IMR-90 (cell line): ENCODE measurements around the gene MAN1A2. TPM values are rescaled to one million over a fixed set of nuclear protein-coding genes. Genes with fewer than 3 reads are reported as not detected.

Source experiments
- ATAC-seq: fragments of 200-7000 bp; cut with Tn5 transposase; 2 replicates; pipeline ENCODE4 v1.9.1; 2020; ENCODE audit warnings: low read depth, mild to moderate bottlenecking, moderate library complexity
- BruUV-seq: library from RNA; stranded (reverse); fragments of 400-500 nt; replicated peaks from 2 replicates; lab custom pipeline; 2021; lab: Mats Ljungman, UMichigan
- CTCF ChIA-PET: fragments of 300-600 bp; formaldehyde crosslinking; extraction: SDS; loops from one replicate; lab custom pipeline; 2021; ENCODE audit warnings: antibody characterized with exemption; lab: Yijun Ruan, JAX
- POLR2A ChIA-PET: fragments of 300-600 bp; sonication (Branson Sonifier 250); formaldehyde crosslinking; loops from one replicate; lab custom pipeline; 2022; ENCODE audit warnings: antibody characterized with exemption; ENCODE audit not compliant: unreplicated experiment; lab: Charles Lee
- DNase-seq: peaks from one replicate; pipeline ENCODE4 v3.0.0; 2013
- H2AFZ ChIP-seq: replicated peaks from 2 replicates; pipeline ENCODE3; 2013; ENCODE audit warnings: low read length, mild to moderate bottlenecking; ENCODE audit not compliant: poor library complexity
- H2AK5ac ChIP-seq: 2 replicates; pipeline ENCODE4 v1.6.1; 2013; ENCODE audit warnings: low read depth, low read length, inconsistent platforms
- H2AK9ac ChIP-seq: replicated peaks from 2 replicates; pipeline ENCODE3; 2013; ENCODE audit warnings: mild to moderate bottlenecking, low read depth, low read length, moderate library complexity; ENCODE audit not compliant: poor library complexity
- H2BK120ac ChIP-seq: 2 replicates; pipeline ENCODE4 v1.6.1; 2013; ENCODE audit warnings: low read depth, low read length, inconsistent platforms
- H2BK15ac ChIP-seq: 3 replicates; pipeline ENCODE4 v1.6.1; 2013; ENCODE audit warnings: low read depth, low read length, inconsistent platforms
- H2BK20ac ChIP-seq: 2 replicates; pipeline ENCODE4 v1.6.1; 2013; ENCODE audit warnings: low read depth, mild to moderate bottlenecking, inconsistent platforms, low read length, moderate library complexity
- H2BK5ac ChIP-seq: 2 replicates; pipeline ENCODE4 v1.6.1; 2013; ENCODE audit warnings: mild to moderate bottlenecking, low read depth, low read length, inconsistent platforms; ENCODE audit not compliant: poor library complexity, severe bottlenecking
- H3K14ac ChIP-seq: replicated peaks from 2 replicates; pipeline ENCODE4 v1.6.1; 2013; ENCODE audit warnings: low read depth, low read length, inconsistent platforms
- H3K18ac ChIP-seq: 2 replicates; pipeline ENCODE4 v1.6.1; 2013; ENCODE audit warnings: low read depth, low read length, control low read depth
- H3K23ac ChIP-seq: 2 replicates; pipeline ENCODE4 v1.6.1; 2013; ENCODE audit warnings: low read depth, low read length, inconsistent platforms
- H3K27ac ChIP-seq: 2 replicates; pipeline ENCODE4 v1.5.1; 2013; ENCODE audit warnings: mild to moderate bottlenecking, control low read depth, low read length; ENCODE audit not compliant: insufficient read depth
- H3K27me3 ChIP-seq: 2 replicates; pipeline ENCODE4 v1.6.1; 2013; ENCODE audit warnings: low read length; ENCODE audit not compliant: control insufficient read depth, insufficient read depth
- H3K36me3 ChIP-seq: 2 replicates; pipeline ENCODE4 v1.6.1; 2013; ENCODE audit warnings: low read length, mixed read lengths; ENCODE audit not compliant: control insufficient read depth, insufficient read depth
- H3K4ac ChIP-seq: 2 replicates; pipeline ENCODE4 v1.6.1; 2013; ENCODE audit warnings: low read depth, low read length, inconsistent platforms
- H3K4me1 ChIP-seq: 2 replicates; pipeline ENCODE4 v1.6.1; 2013; ENCODE audit warnings: low read length, mixed read lengths; ENCODE audit not compliant: control insufficient read depth, insufficient read depth
- H3K4me2 ChIP-seq: 2 replicates; pipeline ENCODE4 v1.6.1; 2013; ENCODE audit warnings: low read depth, mild to moderate bottlenecking, control low read depth, low read length, moderate library complexity
- H3K4me3 ChIP-seq: 2 replicates; pipeline ENCODE4 v1.5.1; 2013; ENCODE audit warnings: low read depth, mild to moderate bottlenecking, control low read depth, low read length, moderate library complexity; ENCODE audit not compliant: insufficient read depth
- H3K56ac ChIP-seq: 2 replicates; pipeline ENCODE4 v1.6.1; 2013; ENCODE audit warnings: low read length, inconsistent platforms; ENCODE audit not compliant: insufficient read depth; ENCODE audit errors: extremely low read depth
- H3K79me1 ChIP-seq, 2 experiments: 2 replicates each; pipeline ENCODE4 v1.6.1; 2013; ENCODE audit warnings: low read length in 2 of 2, inconsistent platforms in 1 of 2, low read depth in 1 of 2
- H3K9ac ChIP-seq: 2 replicates; pipeline ENCODE4 v1.6.1; 2013; ENCODE audit warnings: low read depth, low read length, control low read depth
- H3K9me1 ChIP-seq: 2 replicates; pipeline ENCODE4 v1.6.1; 2013; ENCODE audit warnings: low read length, inconsistent platforms; ENCODE audit not compliant: insufficient read depth
- H3K9me3 ChIP-seq: 2 replicates; pipeline ENCODE4 v1.6.1; 2013; ENCODE audit warnings: low read length; ENCODE audit not compliant: control insufficient read depth, insufficient read depth
- H4K20me1 ChIP-seq: 2 replicates; pipeline ENCODE4 v1.6.1; 2013; ENCODE audit warnings: low read length, inconsistent platforms; ENCODE audit not compliant: insufficient read depth
- H4K5ac ChIP-seq: 2 replicates; pipeline ENCODE4 v1.6.1; 2013; ENCODE audit warnings: mild to moderate bottlenecking, low read depth, low read length, control low read depth
- H4K8ac ChIP-seq, 2 experiments: 2 replicates each; pipeline ENCODE4 v1.6.1; 2013; ENCODE audit warnings: low read depth in 2 of 2, low read length in 2 of 2, control low read depth in 1 of 2, inconsistent platforms in 1 of 2
- H4K91ac ChIP-seq: 2 replicates; pipeline ENCODE4 v1.6.1; 2013; ENCODE audit warnings: low read depth, low read length, inconsistent platforms; ENCODE audit not compliant: insufficient read depth
- BHLHE40 ChIP-seq: fragments of 150-350 bp; IDR thresholded peaks from 2 replicates; pipeline ENCODE4 v1.6.1; 2016; ENCODE audit warnings: mild to moderate bottlenecking, low read depth, low read length
- FOS ChIP-seq: fragments of 150-350 bp; IDR thresholded peaks from 2 replicates; pipeline ENCODE4 v1.6.1; 2016; ENCODE audit warnings: low read depth, low read length
- MAFK ChIP-seq: IDR thresholded peaks from 2 replicates; pipeline ENCODE4 v1.6.1; 2012; ENCODE audit warnings: low read depth, low read length, improper control_type of control experiment
- MAZ ChIP-seq: IDR thresholded peaks from 2 replicates; pipeline ENCODE4 v1.6.1; 2012; ENCODE audit warnings: low read depth, mild to moderate bottlenecking, low read length, improper control_type of control experiment, moderate library complexity, borderline replicate concordance
- MXI1 ChIP-seq: IDR thresholded peaks from 2 replicates; pipeline ENCODE4 v1.6.1; 2012; ENCODE audit warnings: low read depth, mild to moderate bottlenecking, low read length, moderate library complexity, borderline replicate concordance
- NFE2L2 ChIP-seq: fragments of 150-350 bp; IDR thresholded peaks from 2 replicates; pipeline ENCODE4 v1.6.1; 2016; ENCODE audit warnings: low read depth, mild to moderate bottlenecking, low read length
- RAD21 ChIP-seq: IDR thresholded peaks from 2 replicates; pipeline ENCODE4 v1.6.1; 2012; ENCODE audit warnings: low read length, improper control_type of control experiment
- RFX5 ChIP-seq: IDR thresholded peaks from 2 replicates; pipeline ENCODE4 v1.8.0; 2012; ENCODE audit warnings: low read depth, mild to moderate bottlenecking, low read length, moderate library complexity
- SMC3 ChIP-seq: fragments of 150-350 bp; IDR thresholded peaks from 2 replicates; pipeline ENCODE4 v1.6.1; 2016; ENCODE audit warnings: low read depth, mild to moderate bottlenecking, antibody characterized with exemption, low read length, moderate library complexity
- dilution Hi-C: fragments of 300-500 bp; cut with HindIII; formaldehyde crosslinking; loops from one replicate; pipeline ENCODE4 v1.14.3; 2018; ENCODE audit warnings: low sequenced_read_pairs; ENCODE audit not compliant: unreplicated experiment
- in situ Hi-C: fragments of 300-500 bp; cut with MboI; formaldehyde crosslinking; loops from 3 replicates; pipeline ENCODE4 v1.14.3; 2019; ENCODE audit warnings: low sequenced_read_pairs, inconsistent platforms, mixed read lengths
- intact Hi-C: fragments of 100-400 bp; cut with micrococcal nuclease; formaldehyde crosslinking; loops from 2 replicates; pipeline ENCODE4 v1.10.0; 2022
- polyA plus RNA-seq, 3 experiments: library from polyadenylated mRNA; depleted of rRNA; stranded (reverse); fragments of >200 nt; gene quantifications; 2 replicates each; pipeline ENCODE4 v1.2.3, GENCODE V29; 2012; ENCODE audit warnings: low replicate concordance in 1 of 3
- total RNA-seq: library from RNA; depleted of rRNA; stranded (reverse); fragments of >200 nt; gene quantifications from 2 replicates; pipeline ENCODE4 v1.2.3, GENCODE V29; 2012
- TF ChIP-seq, protein P1 (sequence below): fragments of 150-350 bp; IDR thresholded peaks from 2 replicates; pipeline ENCODE4 v1.6.1; 2016; ENCODE audit warnings: low read depth, mild to moderate bottlenecking, low read length, moderate library complexity, borderline replicate concordance

MAN1A2 gene
- total and polyA plus RNA-seq, 2 of the 4 experiments (the other 2 are of a cell fraction) = 12.4 to 29.4 TPM

DNA sequence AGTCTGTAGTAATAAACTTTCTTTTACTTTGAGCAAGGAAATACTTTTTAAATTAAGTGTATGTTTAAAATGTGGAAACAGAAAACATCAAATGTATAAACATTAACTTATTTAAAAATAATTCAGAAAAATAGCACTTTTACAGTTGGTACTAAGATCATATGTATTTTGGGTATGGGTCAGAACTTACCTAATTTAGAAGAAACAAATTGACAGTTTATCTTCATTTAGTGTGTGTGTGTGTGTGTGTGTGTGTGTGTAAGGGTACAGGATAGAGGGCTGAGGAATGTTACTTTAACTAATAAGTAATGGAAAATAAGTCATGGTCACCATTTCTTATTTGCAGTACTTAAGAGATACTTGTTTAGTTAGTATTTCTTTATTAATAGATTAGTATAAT is 3.3 kb downstream of the MAN1A2 start:
- H3K79me1 ChIP-seq = peaks cover 3 to 49% of the 10 kb centered on the region in 2 experiments; a peak in 3 of 4 replicates
- peaks cover 35% of the 10 kb centered on the region for H4K20me1 ChIP-seq
- H3K36me3 ChIP-seq = no peaks in the 10 kb centered on the region
- H4K5ac ChIP-seq = no peak overlapping the region
- no TSS peak for BruUV-seq
- dilution Hi-C loops = no loop called here
- H4K8ac ChIP-seq = no peak overlapping the region
- H3K4me1 ChIP-seq = peaks cover 6% of the 10 kb centered on the region
- no peak overlapping the region for H2BK120ac ChIP-seq
- H2BK20ac ChIP-seq = no peak overlapping the region
- ChIA-PET POLR2A (no interaction called here), CTCF (no interaction called here)
- TF ChIP-seq RFX5 (no peak), NFE2L2 (no peak), RAD21 (no peak), MAFK (no peak), SMC3 (no peak), FOS (no peak), BHLHE40 (no peak), MAZ (no peak), MXI1 (no peak)
- TF ChIP-seq, protein P1, sequence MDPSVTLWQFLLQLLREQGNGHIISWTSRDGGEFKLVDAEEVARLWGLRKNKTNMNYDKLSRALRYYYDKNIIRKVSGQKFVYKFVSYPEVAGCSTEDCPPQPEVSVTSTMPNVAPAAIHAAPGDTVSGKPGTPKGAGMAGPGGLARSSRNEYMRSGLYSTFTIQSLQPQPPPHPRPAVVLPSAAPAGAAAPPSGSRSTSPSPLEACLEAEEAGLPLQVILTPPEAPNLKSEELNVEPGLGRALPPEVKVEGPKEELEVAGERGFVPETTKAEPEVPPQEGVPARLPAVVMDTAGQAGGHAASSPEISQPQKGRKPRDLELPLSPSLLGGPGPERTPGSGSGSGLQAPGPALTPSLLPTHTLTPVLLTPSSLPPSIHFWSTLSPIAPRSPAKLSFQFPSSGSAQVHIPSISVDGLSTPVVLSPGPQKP = no peak
- no peak overlapping the region for H3K23ac ChIP-seq
- no peak overlapping the region for H3K27ac ChIP-seq
- peaks cover 3% of the 10 kb centered on the region; the same call in 1 of the 2 replicates for H3K9me1 ChIP-seq
- H2AK5ac ChIP-seq = no peak overlapping the region
- H3K18ac ChIP-seq = no peak overlapping the region
- H3K4ac ChIP-seq = no peak overlapping the region
- no peak overlapping the region for H2BK15ac ChIP-seq
- H2AK9ac ChIP-seq = no peak overlapping the region
- DNase-seq (no peak), ATAC-seq (no peak)
- no peak overlapping the region for H3K9ac ChIP-seq
- H3K4me3 ChIP-seq = peak overlapping the region; percentile 33; the same call in 1 of the 2 replicates
- in situ Hi-C loops = loop anchor here (25.0 kb wide), 1 partner anchor 392 kb away; no protein-coding TSS in a partner anchor
- intact Hi-C loops = no loop called here
- H2BK5ac ChIP-seq = no peak overlapping the region
- peak overlapping the region; percentile 89 for H3K4me2 ChIP-seq
- no peaks in the 10 kb centered on the region for H3K9me3 ChIP-seq
- no peak overlapping the region for H3K14ac ChIP-seq
- H3K27me3 ChIP-seq = no peaks in the 10 kb centered on the region
- no peak overlapping the region for H3K56ac ChIP-seq
- H2AFZ ChIP-seq = no peak overlapping the region
- H4K91ac ChIP-seq = no peak overlapping the region
